GM19455 (cell line): Measurements from ENCODE around the gene PPP1R1B.

ENCODE experiments used
- ATAC-seq: cut with Tn5 transposase; IDR thresholded peaks from one replicate; pipeline ENCODE4 v1.9.1; 2021; ENCODE audit not compliant: unreplicated experiment

Gene PPP1R1B

GRCh38 chr17:39600288-39600996 is 26.3 kb upstream of the PPP1R1B start:
- no peak for ATAC-seq

- ATAC-seq, result no peak
Observed at GRCh38 chr17:39600997-39601597, 25.7 kb upstream of the PPP1R1B start.

GRCh38 chr17:39601758-39602532 is 24.8 kb upstream of the PPP1R1B start:
- ATAC-seq, result no peak

GRCh38 chr17:39602533-39603303 is 24.0 kb upstream of the PPP1R1B start:
- no peak for ATAC-seq

GRCh38 chr17:39603304-39604016 is 23.3 kb upstream of the PPP1R1B start:
- no peak for ATAC-seq

- no peak for ATAC-seq
Observed at GRCh38 chr17:39604911-39605491, 21.8 kb upstream of the PPP1R1B start.

- ATAC-seq, result no peak
Observed at GRCh38 chr17:39605492-39606433, 21.0 kb upstream of the PPP1R1B start.

- no peak for ATAC-seq
Observed at GRCh38 chr17:39606434-39607056, 20.2 kb upstream of the PPP1R1B start.

- ATAC-seq, result no peak
Observed at GRCh38 chr17:39607057-39607850, 19.5 kb upstream of the PPP1R1B start.

GRCh38 chr17:39607851-39608130 is 19.0 kb upstream of the PPP1R1B start, which contains the start of gene NEUROD2:
NEUROD2 (minus strand) TSS chr17:39607920; CDS start chr17:39606599, 1,321 bp downstream.
- ATAC-seq, result no peak

- ATAC-seq, result no peak
Observed at GRCh38 chr17:39608142-39608981, 18.4 kb upstream of the PPP1R1B start.

- no peak for ATAC-seq
Observed at GRCh38 chr17:39609416-39610025, 17.2 kb upstream of the PPP1R1B start.

GRCh38 chr17:39611401-39612112 is 15.2 kb upstream of the PPP1R1B start:
- no peak for ATAC-seq

- no peak for ATAC-seq
Observed at GRCh38 chr17:39612291-39612894, 14.4 kb upstream of the PPP1R1B start.

- ATAC-seq, result no peak
Observed at GRCh38 chr17:39612935-39613464, 13.8 kb upstream of the PPP1R1B start.
